ENCODE results near the gene COLGALT1. TPM values are rescaled to one million over a fixed set of nuclear protein-coding genes. Genes with fewer than 3 reads are reported as not detected.

The COLGALT1 gene
- total and polyA plus RNA-seq, 9 of the 15 experiments (the other 6 are each of a cell fraction or from before 2014, with no cell fraction given): 4.9 to 119 (median 82.6) TPM

DNA sequence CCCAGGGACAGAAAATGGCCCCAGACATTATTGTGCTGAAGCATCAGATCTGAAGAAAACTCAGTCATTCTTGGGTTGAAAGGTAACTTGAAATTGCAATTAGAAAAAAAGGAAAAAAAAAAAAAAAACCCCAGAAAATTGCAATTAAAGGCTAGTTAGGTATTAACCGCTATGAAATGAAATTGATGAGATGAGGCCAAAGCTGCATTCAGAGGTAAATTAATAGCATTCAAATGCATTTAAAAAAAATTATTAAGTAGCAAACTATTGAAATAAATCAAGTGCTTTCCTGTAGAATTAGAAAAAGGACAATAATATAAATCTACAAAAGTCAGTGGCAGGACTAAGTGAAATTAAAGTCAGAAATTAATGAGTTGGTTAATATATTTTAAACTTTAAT lies 37.6 kb upstream of the COLGALT1 start:
- H2AFZ ChIP-seq (ENCODE audit: low read depth, low read length): no peak overlapping the region
- H3K27me3 ChIP-seq (ENCODE audit: control insufficient read depth in 2 of 2, insufficient read depth in 2 of 2, low read length in 2 of 2): no peaks in the 10 kb centered on the region
- BruUV-seq (replicated peaks): no TSS peak
- H3K4me1 ChIP-seq (replicated peaks in 1 of 2; ENCODE audit: control insufficient read depth in 2 of 2, insufficient read depth in 2 of 2, low read length in 2 of 2): peaks cover 4 to 36% of the 10 kb centered on the region in 2 experiments; a peak in 3 of 5 replicates
- peaks cover under 1% of the 10 kb centered on the region; the same call in 2 of the 3 replicates for H3K79me2 ChIP-seq (ENCODE audit: control insufficient read depth, insufficient read depth, low read length)
- H3K9me1 ChIP-seq (ENCODE audit: control insufficient read depth, insufficient read depth, low read length): no peaks in the 10 kb centered on the region
- H3K27ac ChIP-seq (ENCODE audit: extremely low read depth, low read depth, low read length): no peak overlapping the region; the same call in 2 of the 3 replicates
- TF ChIP-seq HMG20A (CRISPR knock-in tag; conservative IDR thresholded peaks at IDR 0.05): no peak
- no peak for TF ChIP-seq SIX5 (IDR thresholded peaks at IDR 0.05; ENCODE audit: borderline replicate concordance in 1 of 2, insufficient read depth in 1 of 2, low read depth in 1 of 2, low read length in 2 of 2)
- TF ChIP-seq, protein P1, sequence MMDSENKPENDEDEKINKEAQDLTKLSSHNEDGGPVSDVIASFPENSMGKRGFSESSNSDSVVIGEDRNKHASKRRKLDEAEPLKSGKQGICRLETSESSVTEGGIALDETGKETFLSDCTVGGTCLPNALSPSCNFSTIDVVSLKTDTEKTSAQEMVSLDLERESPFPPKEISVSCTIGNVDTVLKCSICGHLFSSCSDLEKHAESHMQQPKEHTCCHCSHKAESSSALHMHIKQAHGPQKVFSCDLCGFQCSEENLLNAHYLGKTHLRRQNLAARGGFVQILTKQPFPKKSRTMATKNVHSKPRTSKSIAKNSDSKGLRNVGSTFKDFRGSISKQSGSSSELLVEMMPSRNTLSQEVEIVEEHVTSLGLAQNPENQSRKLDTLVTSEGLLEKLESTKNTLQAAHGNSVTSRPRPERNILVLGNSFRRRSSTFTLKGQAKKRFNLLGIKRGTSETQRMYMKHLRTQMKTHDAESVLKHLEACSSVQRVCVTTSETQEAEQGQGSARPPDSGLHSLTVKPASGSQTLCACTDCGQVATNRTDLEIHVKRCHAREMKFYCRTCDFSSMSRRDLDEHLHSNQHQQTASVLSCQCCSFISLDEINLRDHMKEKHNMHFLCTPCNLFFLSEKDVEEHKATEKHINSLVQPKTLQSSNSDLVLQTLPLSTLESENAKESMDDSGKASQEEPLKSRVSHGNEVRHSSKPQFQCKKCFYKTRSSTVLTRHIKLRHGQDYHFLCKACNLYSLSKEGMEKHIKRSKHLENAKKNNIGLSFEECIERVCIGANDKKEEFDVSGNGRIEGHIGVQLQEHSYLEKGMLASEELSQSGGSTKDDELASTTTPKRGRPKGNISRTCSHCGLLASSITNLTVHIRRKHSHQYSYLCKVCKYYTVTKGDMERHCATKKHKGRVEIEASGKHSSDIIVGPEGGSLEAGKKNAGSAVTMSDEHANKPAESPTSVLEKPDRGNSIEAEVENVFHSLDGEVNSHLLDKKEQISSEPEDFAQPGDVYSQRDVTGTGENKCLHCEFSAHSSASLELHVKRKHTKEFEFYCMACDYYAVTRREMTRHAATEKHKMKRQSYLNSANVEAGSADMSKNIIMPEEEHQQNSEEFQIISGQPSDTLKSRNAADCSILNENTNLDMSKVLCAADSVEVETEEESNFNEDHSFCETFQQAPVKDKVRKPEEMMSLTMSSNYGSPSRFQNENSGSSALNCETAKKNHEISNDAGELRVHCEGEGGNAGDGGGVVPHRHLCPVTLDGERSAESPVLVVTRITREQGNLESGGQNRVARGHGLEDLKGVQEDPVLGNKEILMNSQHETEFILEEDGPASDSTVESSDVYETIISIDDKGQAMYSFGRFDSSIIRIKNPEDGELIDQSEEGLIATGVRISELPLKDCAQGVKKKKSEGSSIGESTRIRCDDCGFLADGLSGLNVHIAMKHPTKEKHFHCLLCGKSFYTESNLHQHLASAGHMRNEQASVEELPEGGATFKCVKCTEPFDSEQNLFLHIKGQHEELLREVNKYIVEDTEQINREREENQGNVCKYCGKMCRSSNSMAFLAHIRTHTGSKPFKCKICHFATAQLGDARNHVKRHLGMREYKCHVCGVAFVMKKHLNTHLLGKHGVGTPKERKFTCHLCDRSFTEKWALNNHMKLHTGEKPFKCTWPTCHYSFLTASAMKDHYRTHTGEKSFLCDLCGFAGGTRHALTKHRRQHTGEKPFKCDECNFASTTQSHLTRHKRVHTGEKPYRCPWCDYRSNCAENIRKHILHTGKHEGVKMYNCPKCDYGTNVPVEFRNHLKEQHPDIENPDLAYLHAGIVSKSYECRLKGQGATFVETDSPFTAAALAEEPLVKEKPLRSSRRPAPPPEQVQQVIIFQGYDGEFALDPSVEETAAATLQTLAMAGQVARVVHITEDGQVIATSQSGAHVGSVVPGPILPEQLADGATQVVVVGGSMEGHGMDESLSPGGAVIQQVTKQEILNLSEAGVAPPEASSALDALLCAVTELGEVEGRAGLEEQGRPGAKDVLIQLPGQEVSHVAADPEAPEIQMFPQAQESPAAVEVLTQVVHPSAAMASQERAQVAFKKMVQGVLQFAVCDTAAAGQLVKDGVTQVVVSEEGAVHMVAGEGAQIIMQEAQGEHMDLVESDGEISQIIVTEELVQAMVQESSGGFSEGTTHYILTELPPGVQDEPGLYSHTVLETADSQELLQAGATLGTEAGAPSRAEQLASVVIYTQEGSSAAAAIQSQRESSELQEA (IDR thresholded peaks at IDR 0.05; ENCODE audit: low read depth): no peak
- TF ChIP-seq ZNF444 (CRISPR knock-in tag; IDR thresholded peaks at IDR 0.05): no peak
- FAIRE-seq (no peak), DNase-seq (ENCODE audit: extremely low read depth in 1 of 4, low spot score in 3 of 4) (no peak), ATAC-seq (no peak)
- 100% methylated on average over 1 of the region's 1 CpG for WGBS (ENCODE audit: insufficient coverage, low coverage, missing lambda C conversion rate)
- H3K9ac ChIP-seq (ENCODE audit: insufficient read depth in 1 of 2, low read depth in 2 of 2, low read length in 2 of 2): no peak overlapping the region
- no peak overlapping the region for H3K4me2 ChIP-seq (ENCODE audit: insufficient read depth, low read length)
- CTCF ChIA-PET (ENCODE audit: low intra/inter-chr PET ratio): no interaction called here
- 0 out of 2 replicates have a peak, but pooled peaks cover 3% of the 10 kb centered on the region for H3K9me3 ChIP-seq (replicated peaks; ENCODE audit: control insufficient read depth, insufficient read depth, low read depth, low read length)
- no peak overlapping the region for H3K4me3 ChIP-seq
- H3K36me3 ChIP-seq (ENCODE audit: control insufficient read depth, insufficient read depth, low read length): peaks cover 15% of the 10 kb centered on the region; the same call in 2 of the 3 replicates
- no peaks in the 10 kb centered on the region; the same call in 1 of the 2 replicates for H4K20me1 ChIP-seq (replicated peaks; ENCODE audit: control insufficient read depth, insufficient read depth, low read length)
- intact Hi-C loops (cut with micrococcal nuclease) (no loop called here), in situ Hi-C loops (cut with MboI) (no loop called here)
- POLR2A ChIA-PET: interaction anchor here (0.5 to 1.2 kb wide), 3 partner anchors 12 to 86 kb away, joined by 3 to 4 read pairs (median 3); no protein-coding TSS in a partner anchor

Measured in K562 (cell line).